ENCODE data around the gene CCDC70. TPM values are rescaled to one million over a fixed set of nuclear protein-coding genes. Genes with fewer than 3 reads are reported as not detected.

CCDC70 gene
- total RNA-seq, 6 donors from 2014 or later = not detected

GRCh38 chr13:51816604-51817249, 45.0 kb upstream of the CCDC70 start:
- WGBS, 2 donors = 84 to 88% methylated on average over 19 of the region's 19 CpGs
- Histone ChIP-seq H3K4me3 (no peak overlapping the region), H3K4me1 (peaks cover 4 to 16% (median 9%) of the 10 kb centered on the region in 4 donors), H3K36me3 (no peaks in the 10 kb centered on the region), H3K27me3 (no peaks in the 10 kb centered on the region), H3K9me3 (no peaks in the 10 kb centered on the region), H3K27ac (no peak overlapping the region)
- TF ChIP-seq POLR2AphosphoS5 (IDR thresholded peaks at IDR 0.05) (no peak), POLR2A (IDR thresholded peaks at IDR 0.05) (no peak), EP300 (IDR thresholded peaks at IDR 0.05) (no peak)
- TF ChIP-seq, protein P1, sequence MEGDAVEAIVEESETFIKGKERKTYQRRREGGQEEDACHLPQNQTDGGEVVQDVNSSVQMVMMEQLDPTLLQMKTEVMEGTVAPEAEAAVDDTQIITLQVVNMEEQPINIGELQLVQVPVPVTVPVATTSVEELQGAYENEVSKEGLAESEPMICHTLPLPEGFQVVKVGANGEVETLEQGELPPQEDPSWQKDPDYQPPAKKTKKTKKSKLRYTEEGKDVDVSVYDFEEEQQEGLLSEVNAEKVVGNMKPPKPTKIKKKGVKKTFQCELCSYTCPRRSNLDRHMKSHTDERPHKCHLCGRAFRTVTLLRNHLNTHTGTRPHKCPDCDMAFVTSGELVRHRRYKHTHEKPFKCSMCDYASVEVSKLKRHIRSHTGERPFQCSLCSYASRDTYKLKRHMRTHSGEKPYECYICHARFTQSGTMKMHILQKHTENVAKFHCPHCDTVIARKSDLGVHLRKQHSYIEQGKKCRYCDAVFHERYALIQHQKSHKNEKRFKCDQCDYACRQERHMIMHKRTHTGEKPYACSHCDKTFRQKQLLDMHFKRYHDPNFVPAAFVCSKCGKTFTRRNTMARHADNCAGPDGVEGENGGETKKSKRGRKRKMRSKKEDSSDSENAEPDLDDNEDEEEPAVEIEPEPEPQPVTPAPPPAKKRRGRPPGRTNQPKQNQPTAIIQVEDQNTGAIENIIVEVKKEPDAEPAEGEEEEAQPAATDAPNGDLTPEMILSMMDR (IDR thresholded peaks at IDR 0.05) = no peak
- DNase-seq = no peak
- ATAC-seq (ENCODE audit: low FRiP score in 2 of 2) = no peak

DNA sequence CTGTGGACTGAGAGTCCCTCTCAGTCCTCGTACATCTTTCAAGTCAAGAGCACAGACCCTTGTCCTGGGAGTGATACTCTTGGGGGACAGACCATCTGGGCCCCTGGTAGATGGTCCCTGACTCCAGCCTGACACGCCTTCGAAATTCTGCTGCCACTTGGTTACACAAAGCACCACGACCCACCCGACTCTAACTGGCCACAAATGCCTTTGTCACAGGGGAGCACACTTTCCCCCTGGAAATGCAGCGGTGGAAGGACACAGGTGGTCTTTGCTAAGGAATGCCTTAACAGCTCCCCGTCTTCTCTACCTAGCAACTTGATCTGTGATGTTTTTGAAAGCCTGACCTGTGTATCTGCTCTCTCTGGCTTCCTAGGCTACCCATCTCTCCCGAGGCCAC, 44.1 kb upstream of the CCDC70 start:
- no peak for TF ChIP-seq POLR2A (IDR thresholded peaks at IDR 0.05)
- TF ChIP-seq EP300 (IDR thresholded peaks at IDR 0.05) = no peak
- TF ChIP-seq, protein P1 (IDR thresholded peaks at IDR 0.05) = no peak
- no peak for TF ChIP-seq POLR2AphosphoS5 (IDR thresholded peaks at IDR 0.05)

DNA sequence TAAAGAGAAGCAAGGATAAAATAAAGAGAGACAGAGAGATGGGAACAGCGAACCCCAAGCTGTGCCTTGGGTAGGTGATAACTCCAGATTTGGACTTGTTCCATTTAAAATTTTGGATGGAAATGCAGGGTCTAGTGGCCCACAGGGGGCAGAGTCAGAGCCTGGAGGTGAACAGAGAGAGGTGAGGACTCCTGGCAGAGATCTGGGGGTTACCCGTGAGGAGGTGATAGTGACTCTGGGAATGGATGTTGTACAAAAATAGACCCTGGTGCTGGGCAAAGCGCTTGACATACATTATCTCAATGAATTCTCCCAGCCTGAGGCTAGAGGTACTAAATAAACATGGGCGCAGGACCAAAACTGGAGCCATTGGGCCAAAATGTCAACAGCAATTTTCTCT, 43.5 kb upstream of the CCDC70 start:
- ATAC-seq (ENCODE audit: low FRiP score in 2 of 2) = no peak
- DNase-seq = no peak
- Histone ChIP-seq H3K36me3 (no peaks in the 10 kb centered on the region), H3K27ac (no peak overlapping the region), H3K4me1 (peaks cover 4 to 25% (median 16%) of the 10 kb centered on the region in 4 donors), H3K9me3 (no peaks in the 10 kb centered on the region), H3K27me3 (no peaks in the 10 kb centered on the region), H3K4me3 (no peak overlapping the region)
- TF ChIP-seq POLR2A (IDR thresholded peaks at IDR 0.05) (no peak), POLR2AphosphoS5 (IDR thresholded peaks at IDR 0.05) (no peak), EP300 (IDR thresholded peaks at IDR 0.05) (no peak)
- TF ChIP-seq, protein P1 (IDR thresholded peaks at IDR 0.05) = no peak
- WGBS, 2 donors = 89 to 95% methylated on average over 4 of the region's 4 CpGs

More for the DNA sequence above, 44.1 kb upstream of the CCDC70 start:
- Histone ChIP-seq H3K27ac (no peak overlapping the region), H3K4me1 (peaks cover 4 to 25% (median 16%) of the 10 kb centered on the region in 4 donors), H3K4me3 (no peak overlapping the region), H3K27me3 (no peaks in the 10 kb centered on the region), H3K36me3 (no peaks in the 10 kb centered on the region), H3K9me3 (no peaks in the 10 kb centered on the region)
- DNase-seq (no peak), ATAC-seq (ENCODE audit: low FRiP score in 2 of 2) (no peak)
- WGBS, 2 donors = 86 to 89% methylated on average over 8 of the region's 8 CpGs

DNA sequence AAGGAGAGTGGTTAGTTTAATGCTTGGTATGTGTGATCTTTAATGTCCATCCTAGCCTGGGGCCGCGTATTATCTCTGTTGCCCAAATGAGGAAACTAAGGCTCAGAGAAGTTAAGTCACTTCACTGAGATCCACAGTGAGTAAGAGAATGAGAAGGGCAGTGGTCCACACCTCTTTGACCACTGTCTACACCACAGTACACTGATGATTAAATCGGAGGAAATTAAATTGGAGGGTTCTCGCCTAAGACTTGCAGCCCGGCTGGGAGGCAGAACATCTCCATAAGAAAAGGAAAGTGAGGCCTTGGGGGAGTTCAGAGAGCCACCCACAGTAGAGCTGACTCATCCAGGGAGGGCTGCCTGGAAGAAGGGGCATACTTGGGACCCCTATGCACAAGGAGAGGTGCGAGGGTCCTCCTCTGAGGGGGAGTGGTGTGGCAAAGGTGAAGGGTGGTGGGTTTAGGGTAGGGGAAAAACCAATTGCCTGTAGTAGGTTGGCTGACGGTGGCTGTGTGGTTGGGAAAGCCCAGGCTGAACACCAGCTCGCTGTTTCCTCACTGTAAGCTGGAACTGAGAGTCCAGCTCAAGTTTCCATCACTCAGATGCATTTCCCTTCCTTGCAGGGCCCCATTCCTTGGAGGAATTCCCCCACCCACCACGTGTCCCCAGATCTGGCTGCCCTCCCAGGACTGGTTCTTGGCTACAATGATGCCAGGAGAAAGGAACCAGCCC, 42.8 kb upstream of the CCDC70 start:
- Histone ChIP-seq H3K27ac (no peak overlapping the region), H3K36me3 (no peaks in the 10 kb centered on the region), H3K4me3 (no peak overlapping the region), H3K27me3 (no peaks in the 10 kb centered on the region), H3K4me1 (peaks cover 4 to 25% (median 16%) of the 10 kb centered on the region in 4 donors), H3K9me3 (no peaks in the 10 kb centered on the region)
- TF ChIP-seq, protein P1 (IDR thresholded peaks at IDR 0.05) = no peak
- TF ChIP-seq EP300 (IDR thresholded peaks at IDR 0.05) (no peak), POLR2AphosphoS5 (IDR thresholded peaks at IDR 0.05) (no peak), POLR2A (IDR thresholded peaks at IDR 0.05) (no peak)
- DNase-seq = no peak
- 65 to 69% methylated on average over 8 to 9 of the region's 9 CpGs for WGBS, 2 donors
- no peak for ATAC-seq (ENCODE audit: low FRiP score in 2 of 2)
